KOPT-K1 (cell line): ENCODE results near the gene EPHA1.
"Not testable (repeated sequence)": the region's sequence is repeated elsewhere in the genome, so short reads cannot be mapped to it uniquely, and the experiment has no call there.

Source experiments
- H3K27ac ChIP-seq: fragments of 200-600 bp; sonication (generic); 2 replicates; pipeline ENCODE4 v1.5.1; 2016; ENCODE audit warnings: antibody characterized with exemption, mild to moderate bottlenecking, low read depth, low read length; ENCODE audit not compliant: poor library complexity, severe bottlenecking
- H3K36me3 ChIP-seq: fragments of 200-600 bp; sonication (generic); 2 replicates; pipeline ENCODE4 v1.5.1; 2017; ENCODE audit warnings: antibody characterized with exemption, mild to moderate bottlenecking, low read length, moderate library complexity; ENCODE audit not compliant: insufficient read depth
- H3K9me3 ChIP-seq: fragments of 200-600 bp; sonication (generic); 2 replicates; pipeline ENCODE4 v1.5.1; 2017; ENCODE audit warnings: antibody characterized with exemption, low read length, mild to moderate bottlenecking; ENCODE audit not compliant: insufficient read depth, poor library complexity, severe bottlenecking

EPHA1 gene

DNA sequence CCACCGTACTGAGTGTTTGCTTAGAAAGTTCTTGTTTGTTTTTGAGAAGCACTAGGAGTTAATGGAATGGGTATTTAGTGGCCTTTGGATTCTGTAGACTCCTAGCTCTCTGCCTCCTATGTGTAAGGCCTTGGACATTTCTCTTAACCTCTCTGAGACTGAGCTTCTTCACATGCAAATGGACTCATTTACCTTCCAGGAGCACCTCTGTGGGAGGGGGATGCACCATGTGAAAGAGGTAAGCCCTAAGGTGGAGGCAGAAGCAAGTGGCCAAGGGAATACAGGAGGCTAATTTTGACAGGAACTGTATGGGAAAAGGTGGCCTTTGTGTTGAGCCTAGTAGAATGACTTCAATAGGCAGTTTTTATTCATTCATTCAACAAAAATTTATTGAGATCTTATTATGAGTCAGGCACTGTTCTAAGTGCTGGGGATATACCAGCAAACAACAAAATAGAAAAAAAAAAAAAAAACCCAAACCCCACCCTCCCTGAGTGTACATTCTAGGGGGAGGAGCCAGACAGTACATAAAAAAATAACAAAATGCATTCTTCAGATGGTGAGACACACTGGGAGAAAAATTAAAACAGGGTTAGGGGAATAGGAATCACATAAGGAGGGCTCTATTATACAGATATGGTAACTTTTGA, 9.2 kb upstream of the EPHA1 start:
- Histone ChIP-seq H3K27ac (no peak overlapping the region), H3K9me3 (peaks cover 9% of the 10 kb centered on the region), H3K36me3 (no peaks in the 10 kb centered on the region)

GRCh38 chr7:143416565-143417149, 8.0 kb upstream of the EPHA1 start:
- H3K36me3 ChIP-seq, result no peaks in the 10 kb centered on the region
- H3K27ac ChIP-seq, result no peak overlapping the region
- H3K9me3 ChIP-seq, result peaks cover 9% of the 10 kb centered on the region

DNA sequence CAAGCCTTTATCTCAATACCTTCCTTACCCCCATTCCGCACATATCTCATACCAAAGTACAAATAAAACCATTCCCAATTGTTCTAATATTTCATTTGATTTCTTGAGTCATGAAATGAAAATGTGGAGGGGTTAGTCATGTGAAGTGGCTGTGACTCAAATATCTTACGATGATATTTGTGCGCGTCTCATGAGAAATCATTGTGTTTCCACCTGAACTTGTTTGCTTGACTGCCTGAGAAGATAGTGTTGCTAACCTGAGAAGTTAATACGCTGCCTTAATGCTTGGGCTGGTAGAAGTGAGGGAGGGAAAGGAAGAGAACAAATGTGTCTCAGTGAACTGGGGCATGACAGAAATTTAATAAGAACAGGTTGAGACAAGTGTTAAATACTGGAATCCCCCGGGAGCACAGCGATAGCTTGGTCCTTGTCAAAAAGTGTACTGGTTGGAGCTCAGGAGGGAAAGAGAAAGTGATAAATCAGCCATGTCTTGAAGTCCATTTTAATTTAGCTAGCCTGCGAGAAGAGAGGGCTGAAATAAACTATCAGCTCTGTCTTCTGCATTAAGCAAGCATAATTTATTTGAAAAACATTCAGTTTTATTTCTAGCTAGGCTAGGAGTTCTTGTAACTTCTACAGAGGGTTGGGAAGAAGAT, 7.2 kb upstream of the EPHA1 start:
- H3K27ac ChIP-seq, result no peak overlapping the region
- H3K9me3 ChIP-seq, result peaks cover 9% of the 10 kb centered on the region
- H3K36me3 ChIP-seq, result no peaks in the 10 kb centered on the region

GRCh38 chr7:143415209-143415608, 6.6 kb upstream of the EPHA1 start:
- not testable (repeated sequence) for H3K27ac ChIP-seq, H3K36me3 ChIP-seq, H3K9me3 ChIP-seq

- Histone ChIP-seq H3K36me3 (no peaks in the 10 kb centered on the region), H3K9me3 (no peaks in the 10 kb centered on the region), H3K27ac (no peak overlapping the region)
These were observed 4.5 kb upstream of the EPHA1 start for GRCh38 chr7:143413123-143413522.

DNA sequence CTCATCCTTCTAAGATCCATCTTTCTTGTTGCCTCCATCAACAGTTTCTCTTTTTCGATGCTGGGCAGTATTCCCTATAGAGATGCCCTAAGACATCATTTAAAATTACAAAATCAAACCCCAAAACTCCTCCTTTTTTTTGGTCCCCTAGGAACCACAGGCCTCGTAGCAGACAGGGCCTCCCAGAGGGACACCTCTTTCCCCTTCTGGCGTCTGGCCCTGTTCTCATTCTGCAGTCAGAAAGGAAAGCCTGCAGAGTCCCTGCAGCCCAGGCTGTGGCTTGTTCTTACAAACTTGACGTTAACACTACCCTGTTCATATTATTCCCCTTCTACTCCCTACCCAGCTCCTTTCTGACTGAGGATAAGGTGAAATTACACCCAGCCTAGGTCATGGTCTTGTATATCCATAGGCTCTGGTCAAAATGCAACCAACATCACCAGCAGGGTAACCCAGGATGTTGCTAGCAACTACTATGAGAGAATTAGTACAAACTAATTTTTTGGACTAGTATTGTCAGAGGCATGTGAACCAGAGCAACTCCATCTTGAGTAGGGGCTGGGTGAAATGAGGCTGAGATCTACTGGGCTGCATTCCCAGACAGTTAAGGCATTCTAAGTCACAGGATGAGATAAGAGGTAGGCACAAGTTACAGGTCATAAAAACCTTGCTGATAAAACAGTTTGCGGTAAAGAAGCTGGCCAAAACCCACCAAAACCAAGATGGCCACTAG, 3.5 kb upstream of the EPHA1 start:
- H3K27ac ChIP-seq, result no peak overlapping the region
- no peaks in the 10 kb centered on the region for H3K9me3 ChIP-seq
- no peaks in the 10 kb centered on the region for H3K36me3 ChIP-seq

- Histone ChIP-seq H3K36me3 (no peaks in the 10 kb centered on the region), H3K9me3 (no peaks in the 10 kb centered on the region), H3K27ac (no peak overlapping the region)
These were observed 1.9 kb upstream of the EPHA1 start for GRCh38 chr7:143410521-143411004.

- Histone ChIP-seq H3K27ac (peak overlapping the region; percentile 41), H3K36me3 (no peaks in the 10 kb centered on the region)
These were observed 387 bp downstream of the EPHA1 start for GRCh38 chr7:143408252-143408685.

DNA sequence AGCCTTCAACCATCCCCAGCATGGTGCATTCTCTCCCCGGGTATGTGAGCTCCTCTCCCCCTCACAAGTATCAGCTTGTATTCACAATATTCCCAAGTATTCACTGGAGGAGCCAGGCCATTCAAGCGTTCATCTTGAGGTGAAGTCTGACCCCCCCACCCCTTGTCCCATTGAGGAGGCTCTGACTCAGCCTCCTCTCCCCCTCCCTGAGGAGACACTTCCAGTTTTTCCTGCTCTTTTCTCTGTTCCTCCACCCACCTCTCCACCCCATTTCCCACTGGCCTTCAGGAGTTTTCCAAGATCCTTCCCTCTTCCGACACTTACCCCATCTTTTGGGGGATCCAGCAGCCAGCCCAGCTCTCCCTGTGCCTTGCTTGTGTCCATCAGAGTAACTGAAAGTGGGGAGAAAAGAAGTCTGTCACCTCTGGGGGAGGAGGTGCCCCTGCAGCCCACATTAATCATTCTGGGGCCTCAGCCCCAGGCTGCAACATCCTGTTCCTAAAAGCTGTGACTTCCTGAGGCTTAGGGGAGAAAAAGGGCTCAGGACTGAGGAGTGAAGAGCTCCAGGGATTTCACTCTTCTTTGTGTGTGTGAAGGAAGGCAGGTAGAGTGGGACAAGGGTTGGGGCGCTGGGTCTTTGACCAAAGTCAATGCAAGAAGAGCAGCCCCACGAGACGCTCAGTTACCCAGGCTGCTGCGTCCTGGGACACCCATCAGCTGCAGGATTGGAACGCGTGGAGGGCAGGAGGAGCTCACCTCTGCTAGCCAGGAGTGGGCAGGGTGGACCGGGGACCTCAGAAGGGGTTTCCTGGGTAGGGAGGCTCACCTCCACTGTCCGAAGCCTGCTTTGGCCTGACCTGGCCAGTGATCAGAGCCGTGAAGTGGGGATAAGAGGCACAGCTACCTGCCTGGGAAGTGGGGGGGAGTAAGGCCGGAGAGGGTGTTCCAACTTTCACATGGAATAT, 1.1 kb downstream of the EPHA1 start:
- H3K36me3 ChIP-seq, result no peaks in the 10 kb centered on the region
- H3K9me3 ChIP-seq, result no peaks in the 10 kb centered on the region
- H3K27ac ChIP-seq, result peak overlapping the region; percentile 41

More at GRCh38 chr7:143408252-143408685, 387 bp downstream of the EPHA1 start:
- H3K9me3 ChIP-seq, result no peaks in the 10 kb centered on the region

DNA sequence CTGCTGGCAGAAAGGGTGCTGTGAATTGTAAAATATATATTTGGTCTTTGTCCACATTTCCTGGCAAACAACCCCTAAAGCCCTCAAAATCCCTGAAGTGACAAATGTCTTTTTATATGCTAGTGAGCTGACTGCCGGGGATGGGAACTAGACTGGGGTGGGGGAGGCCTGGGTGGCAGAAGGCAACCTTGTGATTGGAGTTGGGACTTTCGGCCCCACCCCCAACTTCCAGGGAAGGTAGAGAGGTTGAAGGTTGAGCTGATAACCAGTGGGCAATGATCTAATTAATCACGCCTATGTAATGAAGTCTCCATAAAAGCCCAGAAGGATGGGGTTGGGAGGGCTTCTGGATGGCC, 2.7 kb downstream of the EPHA1 start:
- H3K27ac ChIP-seq, result no peak overlapping the region
- no peaks in the 10 kb centered on the region for H3K9me3 ChIP-seq
- no peaks in the 10 kb centered on the region for H3K36me3 ChIP-seq

DNA sequence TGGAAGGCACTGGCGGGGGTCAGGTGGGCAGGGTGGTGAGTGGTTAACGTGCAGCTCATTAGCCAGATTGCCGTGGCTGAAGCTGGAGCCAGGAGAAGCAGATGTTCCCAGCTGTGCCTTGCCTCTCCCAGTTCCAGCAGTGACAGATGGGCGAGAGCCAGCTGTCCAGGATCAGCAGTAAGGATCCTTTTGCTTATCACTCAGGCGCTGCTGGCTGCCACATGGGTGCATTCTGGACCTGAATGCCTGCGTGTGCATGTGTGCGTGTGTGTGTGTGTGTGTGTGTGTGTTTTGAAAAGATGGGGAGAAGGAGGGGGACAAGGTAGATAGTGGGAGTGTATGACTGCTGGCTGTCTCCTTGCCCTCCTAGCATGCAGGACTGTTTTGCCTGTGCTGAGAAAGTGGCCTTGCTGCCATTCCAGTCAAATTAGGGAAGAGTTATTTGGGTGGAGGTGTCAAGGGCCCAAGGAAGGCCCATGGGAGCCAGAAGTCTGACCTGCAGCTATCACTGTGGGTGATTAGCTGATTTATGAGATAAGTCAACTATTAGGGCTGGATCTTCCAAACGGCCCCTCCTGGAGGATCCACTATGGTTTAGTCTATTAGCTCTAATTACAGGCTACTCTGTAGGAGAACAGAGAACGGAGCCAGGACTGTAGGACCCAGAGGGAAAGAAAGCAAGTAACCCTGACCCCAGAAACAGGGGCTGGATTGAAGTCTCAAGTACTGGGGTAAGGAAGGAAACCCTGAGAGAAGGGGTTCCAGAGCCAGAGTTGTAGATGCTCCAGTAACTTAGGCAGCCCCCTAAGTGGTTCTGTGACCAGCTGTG, 3.3 kb downstream of the EPHA1 start:
- no peaks in the 10 kb centered on the region for H3K36me3 ChIP-seq
- no peaks in the 10 kb centered on the region for H3K9me3 ChIP-seq
- H3K27ac ChIP-seq, result no peak overlapping the region

- not testable (repeated sequence) for H3K36me3 ChIP-seq, H3K9me3 ChIP-seq, H3K27ac ChIP-seq
These were observed 6.4 kb downstream of the EPHA1 start for GRCh38 chr7:143402233-143402632.

DNA sequence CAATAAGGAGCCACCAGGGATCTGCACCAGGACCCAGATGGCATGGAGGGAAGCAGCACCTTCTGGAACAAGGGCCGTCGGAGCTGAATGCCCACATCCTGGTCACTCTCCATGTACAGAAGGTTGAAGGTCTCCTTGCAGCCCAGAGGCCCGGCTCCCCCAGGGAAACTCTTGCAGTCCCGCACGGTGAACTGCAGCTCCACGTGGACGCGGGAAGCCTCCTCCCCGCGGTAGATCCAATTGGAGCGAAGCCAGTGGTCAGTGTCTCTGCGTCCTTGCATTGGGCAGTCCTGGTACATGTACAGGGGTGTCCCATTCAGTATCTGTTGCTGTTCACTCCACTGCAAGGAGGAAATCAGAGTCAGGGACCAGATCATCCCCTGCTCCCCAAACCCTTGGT, 7.4 kb downstream of the EPHA1 start:
- Histone ChIP-seq H3K9me3 (no peaks in the 10 kb centered on the region), H3K36me3 (no peaks in the 10 kb centered on the region), H3K27ac (no peak overlapping the region)

DNA sequence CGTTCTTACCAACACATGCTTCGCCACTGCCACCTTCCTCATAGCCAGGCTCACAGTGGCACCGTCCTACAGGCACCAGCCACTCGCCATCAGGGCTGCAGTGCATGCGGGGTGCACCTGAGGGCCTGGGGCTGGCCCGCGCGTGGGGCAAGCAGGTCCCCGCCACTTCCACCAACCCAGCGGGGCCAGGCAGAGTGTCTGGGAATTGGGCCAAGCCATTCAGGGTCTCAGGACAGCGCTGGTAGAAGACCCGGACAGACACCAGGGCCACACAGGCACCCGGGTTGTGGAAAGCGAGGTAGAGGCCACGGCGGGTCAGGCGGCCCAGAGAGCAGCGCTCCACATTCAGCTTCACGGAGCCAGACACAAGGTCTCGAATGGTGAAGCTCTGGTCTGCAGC, 9.0 kb downstream of the EPHA1 start:
- no peak overlapping the region for H3K27ac ChIP-seq
- no peaks in the 10 kb centered on the region for H3K9me3 ChIP-seq
- no peaks in the 10 kb centered on the region for H3K36me3 ChIP-seq
